IPS-18a (cell line): ENCODE measurements around the gene RAPGEF4.
A peak's percentile ranks its signal among the peaks of the same experiment; 100 is the strongest.

ENCODE experiments used
- H3K27ac ChIP-seq: one replicate; pipeline ENCODE4 v1.5.1; 2013; ENCODE audit warnings: low read length
- H3K27me3 ChIP-seq: one replicate; pipeline ENCODE4 v1.6.1; 2013; ENCODE audit warnings: mild to moderate bottlenecking, low read length; ENCODE audit not compliant: control insufficient read depth, insufficient read depth
- H3K36me3 ChIP-seq: one replicate; pipeline ENCODE4 v1.6.1; 2013; ENCODE audit warnings: low read depth, low read length; ENCODE audit not compliant: control insufficient read depth
- H3K4me1 ChIP-seq: one replicate; pipeline ENCODE4 v1.6.1; 2013; ENCODE audit warnings: low read depth, low read length; ENCODE audit not compliant: control insufficient read depth
- H3K4me3 ChIP-seq: one replicate; pipeline ENCODE4 v1.5.1; 2013; ENCODE audit warnings: low read length
- H3K9ac ChIP-seq: one replicate; pipeline ENCODE4 v1.6.1; 2013; ENCODE audit warnings: mild to moderate bottlenecking, low read length, moderate library complexity
- H3K9me3 ChIP-seq: one replicate; pipeline ENCODE4 v1.6.1; 2013; ENCODE audit warnings: low read depth, low read length; ENCODE audit not compliant: control insufficient read depth

RAPGEF4 gene

DNA sequence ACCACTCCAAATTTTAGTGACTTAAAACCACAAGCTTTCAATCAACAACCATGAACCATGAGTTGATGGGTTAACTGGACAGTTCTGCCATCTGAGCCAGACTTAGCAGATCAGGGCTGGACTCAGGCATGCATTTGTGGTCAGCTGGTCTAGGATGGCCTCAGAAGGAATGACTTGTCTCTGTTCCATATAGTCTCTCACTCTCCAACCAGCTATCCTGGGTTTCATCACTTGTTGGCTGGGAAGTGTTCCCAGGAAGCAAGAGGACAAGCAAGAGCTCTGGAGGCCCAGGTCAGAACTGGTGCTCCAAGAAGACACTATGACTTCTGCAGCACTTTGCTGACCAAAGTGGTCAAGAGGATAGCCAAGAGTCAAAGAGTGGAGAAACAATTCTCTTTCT, 322.5 kb downstream of the RAPGEF4 start:
- Histone ChIP-seq H3K36me3 (no peaks in the 10 kb centered on the region), H3K9me3 (no peaks in the 10 kb centered on the region), H3K27ac (no peak overlapping the region), H3K27me3 (no peaks in the 10 kb centered on the region), H3K9ac (no peak overlapping the region), H3K4me1 (no peaks in the 10 kb centered on the region), H3K4me3 (no peak overlapping the region)

DNA sequence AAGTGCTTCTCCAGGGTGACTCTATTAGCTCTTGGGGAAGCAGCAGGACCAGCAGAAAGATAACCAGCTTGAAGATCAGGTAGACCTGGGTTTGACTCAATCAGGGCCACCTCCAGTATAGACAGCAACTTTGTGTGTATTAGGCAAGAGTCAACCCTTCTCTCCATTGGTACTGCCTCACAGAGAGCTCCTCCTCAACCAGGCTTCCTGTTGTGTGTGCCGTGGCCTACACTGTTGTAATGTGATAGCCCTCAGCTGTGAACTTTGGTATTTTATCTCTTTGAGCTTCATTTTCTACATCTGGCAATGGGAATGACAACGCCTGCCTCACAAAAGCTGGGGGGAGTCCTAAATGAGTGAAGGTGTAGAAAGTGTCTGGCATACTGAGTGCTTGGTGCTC, 323.0 kb downstream of the RAPGEF4 start:
- Histone ChIP-seq H3K9me3 (no peaks in the 10 kb centered on the region), H3K4me3 (no peak overlapping the region), H3K36me3 (no peaks in the 10 kb centered on the region), H3K27ac (no peak overlapping the region), H3K4me1 (no peaks in the 10 kb centered on the region), H3K27me3 (no peaks in the 10 kb centered on the region), H3K9ac (no peak overlapping the region)

DNA sequence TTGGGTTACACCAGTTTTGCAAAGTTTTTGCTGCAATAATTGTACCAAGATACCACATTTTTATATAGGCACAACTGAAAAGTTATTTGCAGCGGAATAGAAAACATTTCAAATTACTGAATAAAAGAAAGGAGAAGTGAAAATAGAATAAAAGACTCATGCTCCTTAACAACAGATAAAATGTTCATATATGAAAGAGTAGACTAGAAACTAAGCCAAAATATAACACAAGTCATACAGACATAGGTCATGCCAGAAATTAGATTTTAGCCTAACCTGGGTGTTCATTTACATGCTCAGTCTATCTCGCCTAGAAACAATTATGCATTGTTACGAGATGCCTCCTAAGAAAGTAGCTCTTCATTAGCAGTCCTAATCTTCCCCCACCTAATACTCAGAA, 323.6 kb downstream of the RAPGEF4 start:
- no peaks in the 10 kb centered on the region for H3K36me3 ChIP-seq
- no peak overlapping the region for H3K27ac ChIP-seq
- no peaks in the 10 kb centered on the region for H3K27me3 ChIP-seq
- H3K4me1 ChIP-seq = no peaks in the 10 kb centered on the region
- no peak overlapping the region for H3K9ac ChIP-seq
- H3K4me3 ChIP-seq = no peak overlapping the region
- H3K9me3 ChIP-seq = no peaks in the 10 kb centered on the region

DNA sequence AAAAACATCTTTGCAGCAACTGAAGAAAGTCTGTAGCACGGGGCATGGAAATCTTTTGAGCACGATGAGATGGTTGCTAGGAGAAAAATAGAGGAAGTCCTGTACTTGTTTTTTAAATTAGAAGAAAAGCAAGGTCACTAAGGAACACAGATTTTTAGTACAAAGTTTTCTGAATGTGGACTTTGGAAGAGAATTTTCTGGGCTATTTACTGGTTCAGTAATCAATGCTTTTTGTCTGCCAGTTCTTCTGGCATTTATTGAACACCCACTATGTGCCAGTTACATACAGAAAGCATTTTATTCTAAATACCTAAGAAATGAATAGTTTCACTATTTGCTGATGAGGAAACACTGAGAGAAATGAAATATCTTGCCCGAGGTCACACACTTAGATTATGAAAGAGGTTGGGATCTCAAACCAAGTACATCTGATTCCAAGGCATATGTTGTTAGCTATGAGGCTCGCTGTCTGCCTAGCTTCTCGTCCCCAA, 324.4 kb downstream of the RAPGEF4 start:
- no peak overlapping the region for H3K4me3 ChIP-seq
- no peaks in the 10 kb centered on the region for H3K4me1 ChIP-seq
- H3K36me3 ChIP-seq = no peaks in the 10 kb centered on the region
- no peaks in the 10 kb centered on the region for H3K27me3 ChIP-seq
- H3K9me3 ChIP-seq = no peaks in the 10 kb centered on the region
- H3K27ac ChIP-seq = no peak overlapping the region
- H3K9ac ChIP-seq = no peak overlapping the region

DNA sequence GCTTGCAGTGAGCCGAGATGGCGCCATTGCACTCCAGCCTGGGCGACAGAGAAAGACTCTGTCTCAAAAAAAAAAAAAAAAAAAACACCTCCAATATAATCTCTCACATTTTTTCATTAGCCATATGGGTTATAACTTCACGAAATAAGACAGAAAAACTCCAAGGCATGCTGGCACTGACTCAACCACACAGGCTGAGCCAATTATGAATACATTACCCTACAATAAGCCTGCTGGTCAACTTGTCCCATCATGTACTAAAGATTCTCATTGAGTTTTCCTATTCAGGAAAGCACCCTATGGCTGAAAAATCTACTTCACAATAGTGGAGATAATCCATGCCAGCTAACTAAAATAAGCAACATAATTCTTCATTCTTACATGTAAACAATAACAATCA, 327.2 kb downstream of the RAPGEF4 start:
- Histone ChIP-seq H3K9me3 (no peaks in the 10 kb centered on the region), H3K4me1 (no peaks in the 10 kb centered on the region), H3K27me3 (no peaks in the 10 kb centered on the region), H3K36me3 (no peaks in the 10 kb centered on the region), H3K9ac (no peak overlapping the region), H3K27ac (no peak overlapping the region), H3K4me3 (no peak overlapping the region)

DNA sequence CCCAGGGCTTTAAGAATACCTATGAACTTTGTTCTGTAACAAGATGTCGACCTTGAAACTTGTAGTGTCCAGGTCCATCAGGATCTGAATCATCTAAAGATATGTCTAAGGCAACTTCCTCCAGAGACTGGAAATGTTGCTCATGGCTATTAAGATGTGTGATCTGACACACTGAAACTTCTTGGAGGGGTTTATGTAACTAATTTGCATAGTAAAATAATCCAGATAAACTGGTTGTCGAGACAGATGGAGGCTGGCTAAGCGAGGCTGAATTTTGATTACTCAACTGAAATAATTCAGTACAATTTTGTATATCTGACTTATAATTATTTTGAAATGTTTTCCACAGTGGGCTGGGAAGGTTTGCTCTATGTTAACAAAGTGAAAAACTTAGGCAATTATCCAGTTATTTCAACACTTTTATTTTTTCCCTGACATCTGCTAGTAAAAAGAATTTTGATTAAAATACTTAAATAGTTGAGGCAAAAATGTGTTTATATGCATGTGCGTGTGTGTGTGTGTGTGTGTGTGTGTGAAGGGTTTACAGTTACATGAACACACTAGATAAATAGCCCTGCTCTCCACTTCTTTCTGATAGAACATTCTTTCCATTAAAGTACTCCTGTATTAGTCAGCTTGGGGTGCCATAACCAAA, 328.6 kb downstream of the RAPGEF4 start:
- no peak overlapping the region for H3K9ac ChIP-seq
- no peak overlapping the region for H3K27ac ChIP-seq
- H3K27me3 ChIP-seq = no peaks in the 10 kb centered on the region

DNA sequence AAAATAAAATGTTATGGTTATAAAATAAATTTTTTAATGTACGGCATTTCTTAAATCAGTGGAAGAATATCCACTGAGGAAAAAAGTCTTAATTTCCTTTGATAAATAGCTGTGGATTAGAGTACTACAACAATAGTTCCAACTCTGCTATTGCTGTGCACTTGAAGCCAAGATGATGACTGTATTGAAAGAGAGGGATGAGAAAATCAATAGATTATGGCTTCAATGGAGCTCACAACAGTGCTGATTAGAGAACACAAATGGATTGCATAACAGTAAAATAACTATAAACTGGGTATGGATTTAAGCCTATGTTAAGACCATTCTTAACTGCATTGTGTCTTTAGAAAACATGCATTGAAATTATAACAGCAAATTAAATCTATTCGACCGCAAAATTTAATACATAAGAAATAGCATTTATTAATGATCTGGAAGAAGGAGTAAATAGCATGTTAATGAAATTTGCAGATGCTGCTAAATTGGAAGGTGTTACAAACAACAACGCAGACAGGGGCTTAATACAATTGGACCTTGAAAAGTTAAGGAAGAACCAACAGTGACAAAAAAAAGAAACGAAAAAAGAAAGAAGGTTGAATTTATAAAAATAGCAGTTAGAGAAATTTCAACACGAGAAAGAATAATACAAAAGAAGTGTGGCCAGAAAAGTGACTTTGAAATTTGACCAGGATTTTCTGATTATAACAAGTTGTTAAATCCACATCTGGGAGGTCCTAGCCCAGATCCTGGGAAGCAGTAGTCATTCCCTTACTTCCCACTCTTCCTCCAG, 331.4 kb downstream of the RAPGEF4 start:
- Histone ChIP-seq H3K9me3 (no peaks in the 10 kb centered on the region), H3K4me1 (no peaks in the 10 kb centered on the region), H3K27me3 (no peaks in the 10 kb centered on the region), H3K27ac (no peak overlapping the region), H3K4me3 (no peak overlapping the region), H3K9ac (no peak overlapping the region), H3K36me3 (no peaks in the 10 kb centered on the region)

More for the DNA sequence above, 328.6 kb downstream of the RAPGEF4 start:
- Histone ChIP-seq H3K9me3 (no peaks in the 10 kb centered on the region), H3K4me1 (no peaks in the 10 kb centered on the region), H3K4me3 (no peak overlapping the region), H3K36me3 (no peaks in the 10 kb centered on the region)

DNA sequence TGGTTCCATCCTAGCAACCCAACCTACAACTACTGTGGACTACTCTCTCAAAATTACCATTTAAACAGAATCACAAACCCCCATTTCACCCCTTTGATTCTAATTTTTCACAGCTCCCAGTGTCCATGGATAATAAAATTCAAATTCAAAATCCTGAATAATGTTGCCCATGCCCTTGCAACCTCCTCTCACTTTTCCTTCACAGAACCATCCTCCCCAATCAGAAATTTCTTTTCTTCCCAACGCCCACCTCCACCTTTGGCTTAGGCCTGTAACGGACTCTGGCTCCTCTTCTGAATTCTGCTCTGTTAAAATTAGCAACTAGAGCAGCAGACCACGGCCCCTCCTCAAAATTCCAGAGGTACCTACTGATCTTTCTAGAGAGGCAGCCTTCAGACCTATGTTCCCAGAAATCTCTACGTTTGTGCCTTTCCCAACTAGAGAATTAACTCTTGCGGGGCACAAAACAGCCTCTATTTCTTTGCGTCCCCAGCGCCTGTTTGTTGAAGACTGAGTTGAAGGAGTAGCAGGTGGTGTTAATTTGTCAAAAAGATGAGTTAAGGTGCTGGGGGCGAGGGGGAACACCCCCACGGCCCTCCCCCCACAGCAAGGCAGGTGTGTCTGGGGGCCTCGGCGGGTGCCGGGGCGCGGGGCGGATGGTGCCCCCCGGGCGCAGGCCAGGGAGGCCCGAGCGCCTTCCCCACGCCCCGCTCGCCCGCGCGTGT, 339.6 kb downstream of the RAPGEF4 start:
- no peaks in the 10 kb centered on the region for H3K9me3 ChIP-seq
- peak overlapping the region; percentile 91 for H3K4me3 ChIP-seq
- H3K27ac ChIP-seq = no peak overlapping the region
- H3K4me1 ChIP-seq = peaks cover 6% of the 10 kb centered on the region
- no peaks in the 10 kb centered on the region for H3K36me3 ChIP-seq
- H3K27me3 ChIP-seq = no peaks in the 10 kb centered on the region
- H3K9ac ChIP-seq = peak overlapping the region; percentile 86

DNA sequence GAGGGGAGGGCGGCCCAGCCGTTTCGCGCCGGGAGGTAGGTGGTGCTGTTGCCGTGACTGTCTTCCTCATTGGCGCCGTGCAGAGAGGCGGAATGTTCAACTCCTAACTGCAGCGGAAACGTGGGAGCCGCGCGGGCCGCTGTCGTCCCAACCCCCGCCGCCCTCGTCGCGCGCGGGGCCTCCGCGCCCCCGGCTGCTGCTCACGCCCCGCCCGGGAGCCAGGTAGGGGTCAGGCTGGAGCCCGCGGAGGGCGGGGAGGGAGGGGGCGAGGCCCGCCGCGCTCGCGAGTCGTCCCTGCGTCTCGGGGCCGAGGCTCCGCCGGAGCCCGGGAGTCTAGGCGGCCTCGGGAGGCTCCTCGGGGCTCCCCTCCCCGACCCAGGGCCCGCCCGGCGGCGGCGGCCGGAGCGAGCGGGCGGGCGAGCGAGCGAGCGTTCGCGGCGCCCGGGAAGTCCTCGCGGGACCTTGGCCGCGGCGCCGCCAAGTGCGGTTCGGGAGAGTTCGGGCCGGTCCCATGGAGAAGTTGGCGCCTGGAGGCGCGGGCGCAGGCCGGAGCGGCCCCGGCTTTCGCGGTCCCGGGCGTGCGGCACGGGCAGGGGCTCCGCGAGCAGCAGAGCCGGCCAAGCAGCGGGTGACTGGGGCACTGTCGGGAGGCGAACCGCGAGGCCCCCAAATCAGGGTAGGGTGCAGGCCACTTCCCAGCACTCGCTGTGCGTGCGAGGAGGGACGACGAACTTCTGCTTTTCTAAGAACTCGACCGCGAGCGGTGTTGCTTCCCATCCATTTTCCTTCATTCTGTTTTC, 340.3 kb downstream of the RAPGEF4 start, which contains the start of gene MAP3K20:
MAP3K20 (plus strand) TSS at position 66 of the 800 bp plus-strand sequence. CDS start 15,186 bp downstream, outside the sequence.
- H3K9ac ChIP-seq = peak within 1 kb of the TSS; percentile 86
- H3K36me3 ChIP-seq = no peaks in the 10 kb centered on the region
- H3K4me3 ChIP-seq = peak within 1 kb of the TSS; percentile 91
- H3K27ac ChIP-seq = no peak within 1 kb of the TSS
- H3K27me3 ChIP-seq = no peaks in the 10 kb centered on the region
- H3K4me1 ChIP-seq = peaks cover 6% of the 10 kb centered on the region
- no peaks in the 10 kb centered on the region for H3K9me3 ChIP-seq

DNA sequence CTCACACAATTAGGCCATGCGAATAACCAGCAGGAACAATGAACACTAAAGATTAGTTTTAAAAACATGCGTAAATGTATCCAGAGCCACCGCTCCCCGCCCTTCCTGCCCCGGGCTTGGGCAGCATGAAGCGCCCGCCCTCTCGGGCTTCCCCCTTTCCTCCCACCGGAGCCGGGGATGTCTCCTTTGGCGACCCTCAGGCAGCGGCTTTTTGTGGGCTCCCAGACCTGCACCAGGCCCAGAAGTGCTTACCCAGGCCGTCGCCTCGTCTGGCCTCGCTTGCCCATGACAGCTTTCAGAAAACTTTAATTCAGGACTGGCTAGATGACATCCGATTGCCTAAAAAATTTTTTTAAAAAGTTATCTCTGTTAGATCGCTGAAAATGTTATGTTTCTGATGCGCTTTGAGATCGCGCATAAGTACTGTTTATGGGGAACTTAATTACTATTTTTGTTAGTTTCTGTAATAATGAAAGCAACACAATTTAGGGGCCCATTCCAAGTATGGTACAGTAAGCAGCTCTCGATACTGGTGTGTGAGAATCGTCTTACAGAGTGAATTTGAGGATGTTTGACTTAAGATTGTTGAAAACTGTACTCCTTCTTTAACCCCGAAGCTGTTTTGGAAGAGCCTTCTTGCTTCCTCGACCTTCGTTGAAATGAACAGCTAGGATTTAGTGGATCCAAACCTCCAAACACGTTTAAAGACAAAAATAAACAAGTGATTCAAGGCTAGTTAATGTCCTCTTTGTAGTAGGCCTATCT, 341.1 kb downstream of the RAPGEF4 start:
- no peaks in the 10 kb centered on the region for H3K9me3 ChIP-seq
- H3K4me3 ChIP-seq = peak overlapping the region; percentile 91
- no peak overlapping the region for H3K27ac ChIP-seq
- no peaks in the 10 kb centered on the region for H3K36me3 ChIP-seq
- peaks cover 6% of the 10 kb centered on the region for H3K4me1 ChIP-seq
- peak overlapping the region; percentile 86 for H3K9ac ChIP-seq
- H3K27me3 ChIP-seq = no peaks in the 10 kb centered on the region
